ENCODE results near the gene CCDC127.

GRCh38 chr5:163841-164240 lies 54.1 kb downstream of the CCDC127 start:
- no peak for TF ChIP-seq CTCF (IDR thresholded peaks at IDR 0.05 in 8 of 11, conservative IDR thresholded peaks at IDR 0.05 in 3 of 11)
- no peak for TF ChIP-seq POLR2AphosphoS5 (IDR thresholded peaks at IDR 0.05)
- no peak for TF ChIP-seq POLR2A (IDR thresholded peaks at IDR 0.05)

Measured in spleen (tissue), 7 donors.